Omental fat pad (tissue), 4 donors: ENCODE measurements around the gene ANKRD1. TPM values are rescaled to one million over a fixed set of nuclear protein-coding genes. Genes with fewer than 3 reads are reported as not detected.
"Not testable (repeated sequence)": the region's sequence is repeated elsewhere in the genome, so short reads cannot be mapped to it uniquely, and the experiment has no call there.

Experiments
- ATAC-seq: fragments of 150-250 bp; one replicate; pipeline ENCODE4 v1.9.1; 2016; ENCODE audit warnings: mild to moderate bottlenecking, moderate library complexity; ENCODE audit not compliant: low FRiP score
- DNase-seq: peaks from one replicate; pipeline ENCODE4 v3.0.0-alpha.2; 2019; ENCODE audit warnings: low spot score
- total RNA-seq, 4 donors: library from RNA; depleted of rRNA; stranded (reverse); fragments of >200 nt; gene quantifications; one replicate each; pipeline ENCODE4 v1.1.0, GENCODE V29; 2016
- TF ChIP-seq, protein P1 (sequence below), 3 donors: fragments of 450-650 bp; IDR thresholded peaks; one replicate each; pipeline ENCODE4 v1.5.1; 2016 to 2017; ENCODE audit warnings: antibody characterized with exemption in 3 of 3, mild to moderate bottlenecking in 3 of 3, moderate library complexity in 2 of 3

Gene ANKRD1
- total RNA-seq, 4 donors from 2014 or later = 3.8 TPM; not detected in 3

DNA sequence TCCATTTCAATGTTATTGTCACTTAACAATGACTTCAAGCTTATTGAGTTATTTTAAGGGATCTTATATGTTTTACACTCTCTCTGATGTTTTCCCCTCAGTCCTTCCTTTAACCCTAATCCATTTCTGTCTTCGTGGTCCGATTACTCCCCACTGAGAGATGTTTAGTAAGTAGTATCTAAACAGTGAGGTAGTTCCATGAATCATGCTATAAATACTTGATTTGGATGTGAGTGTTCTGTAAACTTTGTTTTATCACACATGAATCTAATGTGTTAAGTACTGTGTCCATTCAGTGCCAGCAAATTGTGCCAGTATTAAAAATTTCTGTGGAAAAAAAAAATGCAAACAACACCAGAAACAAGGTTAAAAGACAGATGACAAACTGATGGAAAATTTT is 30.5 kb downstream of the ANKRD1 start:
- TF ChIP-seq, protein P1, sequence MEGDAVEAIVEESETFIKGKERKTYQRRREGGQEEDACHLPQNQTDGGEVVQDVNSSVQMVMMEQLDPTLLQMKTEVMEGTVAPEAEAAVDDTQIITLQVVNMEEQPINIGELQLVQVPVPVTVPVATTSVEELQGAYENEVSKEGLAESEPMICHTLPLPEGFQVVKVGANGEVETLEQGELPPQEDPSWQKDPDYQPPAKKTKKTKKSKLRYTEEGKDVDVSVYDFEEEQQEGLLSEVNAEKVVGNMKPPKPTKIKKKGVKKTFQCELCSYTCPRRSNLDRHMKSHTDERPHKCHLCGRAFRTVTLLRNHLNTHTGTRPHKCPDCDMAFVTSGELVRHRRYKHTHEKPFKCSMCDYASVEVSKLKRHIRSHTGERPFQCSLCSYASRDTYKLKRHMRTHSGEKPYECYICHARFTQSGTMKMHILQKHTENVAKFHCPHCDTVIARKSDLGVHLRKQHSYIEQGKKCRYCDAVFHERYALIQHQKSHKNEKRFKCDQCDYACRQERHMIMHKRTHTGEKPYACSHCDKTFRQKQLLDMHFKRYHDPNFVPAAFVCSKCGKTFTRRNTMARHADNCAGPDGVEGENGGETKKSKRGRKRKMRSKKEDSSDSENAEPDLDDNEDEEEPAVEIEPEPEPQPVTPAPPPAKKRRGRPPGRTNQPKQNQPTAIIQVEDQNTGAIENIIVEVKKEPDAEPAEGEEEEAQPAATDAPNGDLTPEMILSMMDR (IDR thresholded peaks at IDR 0.05) = no peak
- ATAC-seq = no peak
- DNase-seq = no peak

DNA sequence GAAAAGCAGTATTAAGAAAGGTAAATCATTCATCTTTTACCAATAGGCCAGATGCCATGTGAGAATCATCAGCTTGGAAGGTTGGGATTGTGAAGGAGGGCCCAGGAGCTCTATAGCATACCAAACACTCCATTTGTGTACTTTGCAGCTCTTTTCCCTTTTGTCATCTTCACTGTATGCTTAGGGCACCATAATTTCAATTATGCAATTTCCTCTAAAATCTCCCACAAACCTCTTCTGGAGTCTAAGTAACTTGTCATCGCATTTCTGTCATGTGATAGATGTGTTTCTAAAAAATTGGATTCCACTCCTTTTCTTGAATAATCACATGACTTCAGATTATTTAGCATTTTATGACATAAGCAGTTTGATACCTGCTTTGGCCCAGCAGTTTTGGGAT is 31.3 kb downstream of the ANKRD1 start:
- TF ChIP-seq, protein P1 (IDR thresholded peaks at IDR 0.05) = no peak
- ATAC-seq = no peak
- DNase-seq = no peak

DNA sequence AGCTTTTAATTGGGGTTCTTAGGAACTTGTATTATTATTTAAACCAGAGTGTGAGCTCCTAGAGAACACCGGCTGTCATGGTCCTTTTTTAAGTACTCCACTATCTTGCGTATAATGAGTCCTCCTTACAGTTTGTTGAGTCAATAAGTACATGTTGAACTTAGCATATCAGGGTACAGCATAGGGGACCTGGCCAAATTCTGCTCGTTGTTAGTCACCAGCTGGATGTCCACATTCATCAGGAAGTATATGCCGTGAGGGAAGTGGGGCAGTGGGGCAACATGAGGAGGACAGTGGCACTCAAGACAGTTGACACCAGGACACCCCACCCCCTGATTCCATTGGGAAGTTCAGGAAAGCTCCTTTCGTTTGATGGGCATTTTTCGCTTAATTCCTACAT is 32.5 kb downstream of the ANKRD1 start:
- DNase-seq (no peak), ATAC-seq (no peak)
- TF ChIP-seq, protein P1 (IDR thresholded peaks at IDR 0.05) = no peak

DNA sequence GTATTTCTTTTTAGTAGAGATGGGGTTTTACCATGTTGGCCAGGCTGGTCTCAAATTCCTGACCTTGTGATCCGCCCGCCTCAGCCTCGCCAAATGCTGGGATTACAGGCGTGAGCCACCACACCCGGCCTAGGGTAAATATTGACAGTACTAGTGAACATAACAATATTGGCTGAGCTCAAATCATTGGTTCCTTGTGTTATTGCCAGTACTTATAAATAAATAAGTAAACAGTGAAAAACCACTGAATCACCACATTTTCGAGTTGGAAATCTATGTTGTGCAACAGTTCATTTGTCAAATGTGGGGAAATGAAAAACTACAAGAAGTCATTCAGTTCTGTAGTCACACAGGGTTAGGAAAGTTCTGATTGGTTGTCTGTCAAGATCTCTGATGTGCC is 33.3 kb downstream of the ANKRD1 start:
- TF ChIP-seq, protein P1 (IDR thresholded peaks at IDR 0.05) = no peak
- DNase-seq (no peak), ATAC-seq (no peak)

DNA sequence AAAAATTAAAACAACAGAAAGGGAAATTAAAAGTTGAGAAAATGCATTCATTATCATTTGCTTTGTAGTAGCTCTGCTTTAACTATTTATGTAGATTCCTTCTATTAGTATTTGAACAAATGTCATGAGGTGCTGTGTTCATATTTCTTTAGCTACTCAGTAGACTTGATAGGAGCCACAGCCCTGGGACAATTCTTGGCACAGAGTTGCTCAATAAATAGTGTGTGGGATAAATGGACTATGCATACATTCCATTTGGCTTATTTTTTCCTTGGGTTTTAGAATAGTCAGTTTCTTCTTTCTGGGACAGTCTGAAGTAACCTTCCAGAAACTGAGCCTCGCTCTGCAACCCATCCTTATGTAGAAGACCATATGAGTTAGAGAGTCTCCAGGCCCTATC is 35.7 kb downstream of the ANKRD1 start:
- ATAC-seq (no peak), DNase-seq (no peak)
- TF ChIP-seq, protein P1 (IDR thresholded peaks at IDR 0.05) = no peak

DNA sequence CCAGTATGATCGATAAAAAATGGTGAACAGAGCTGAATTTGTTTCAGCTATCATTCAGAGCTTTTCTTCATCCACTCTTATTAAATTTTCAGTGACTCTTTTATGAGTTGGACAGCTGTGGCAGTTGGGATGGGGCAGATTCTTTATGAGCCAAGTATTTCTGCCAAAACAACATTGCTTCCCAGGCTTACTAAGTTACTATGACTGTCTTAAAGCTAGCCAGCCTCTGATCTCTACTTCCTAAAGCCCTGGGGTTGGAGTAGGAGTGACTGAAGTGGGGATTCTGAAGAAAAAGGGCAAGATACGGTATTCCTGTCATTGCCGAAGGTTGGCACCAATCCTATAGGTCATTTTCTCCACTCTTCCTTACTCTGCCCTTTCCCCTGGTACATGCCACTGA is 36.5 kb downstream of the ANKRD1 start:
- DNase-seq (no peak), ATAC-seq (no peak)
- TF ChIP-seq, protein P1 (IDR thresholded peaks at IDR 0.05) = no peak

DNA sequence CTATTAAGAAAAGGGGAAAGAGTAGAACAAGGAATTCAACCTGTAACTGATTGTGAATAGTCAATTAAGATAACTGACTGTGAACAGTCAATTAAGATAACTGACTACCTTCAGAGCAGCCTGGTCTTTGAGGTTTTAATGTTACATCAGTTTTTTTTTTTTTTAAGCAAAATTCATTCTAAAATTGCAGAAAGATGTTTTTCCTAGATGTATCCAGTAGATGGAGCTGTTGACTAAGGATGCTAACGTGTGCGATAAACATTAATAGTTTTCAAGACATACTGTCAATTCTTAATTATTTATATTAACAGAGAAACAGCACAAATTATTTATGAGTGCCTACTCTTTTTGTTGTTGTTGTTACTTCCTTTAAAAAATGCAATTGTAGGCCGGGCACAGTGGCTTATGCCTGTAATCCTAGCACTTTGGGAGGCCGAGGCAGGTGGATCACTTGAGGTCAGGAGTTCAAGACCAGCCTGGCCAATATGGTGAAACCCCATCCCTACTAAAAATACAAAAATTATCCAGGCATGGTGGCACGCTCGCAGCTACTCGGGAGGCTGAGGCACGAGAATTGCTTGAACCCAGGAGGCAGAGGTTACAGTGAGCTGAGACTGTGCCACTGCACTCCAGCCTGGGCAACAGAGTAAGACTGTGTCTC is 40.7 kb downstream of the ANKRD1 start:
- ATAC-seq, DNase-seq: not testable (repeated sequence)
